Fibroblast of peridontal ligament (primary cell): ENCODE results near the gene CD200R1L.
A peak's percentile ranks its signal among the peaks of the same experiment; 100 is the strongest.
"Not testable (repeated sequence)": the region's sequence is repeated elsewhere in the genome, so short reads cannot be mapped to it uniquely, and the experiment has no call there.

Source experiments
- DNase-seq: peaks from one replicate; pipeline ENCODE4 v3.0.0-alpha.2; 2010; ENCODE audit errors: extremely low read depth

The CD200R1L gene

GRCh38 chr3:112846764-112847163 is at the start of gene CD200R1L:
TSS of gene CD200R1L (minus strand) at chr3:112846864. CDS start at chr3:112829367, 17,497 bp downstream.
- no peak for DNase-seq

DNA sequence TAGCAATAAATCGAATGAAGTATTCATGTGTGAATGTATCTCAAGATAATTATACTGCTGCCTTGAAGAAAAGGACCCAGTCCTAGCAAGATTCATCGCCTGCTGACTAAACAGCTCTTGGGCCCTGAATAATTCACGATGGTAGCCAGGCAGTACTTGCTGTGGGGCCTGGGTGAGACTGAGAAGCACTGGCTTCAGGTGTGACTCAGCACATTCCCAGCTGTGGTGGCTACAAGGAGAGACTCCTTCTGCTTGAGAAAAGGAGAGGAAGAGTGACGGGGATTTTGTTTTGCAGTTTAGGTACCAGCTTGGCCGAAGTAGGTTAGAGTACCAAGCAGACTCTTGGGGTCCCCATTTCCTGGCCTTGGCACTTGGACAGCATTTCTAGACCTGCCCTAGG is 47.6 kb upstream of the CD200R1L start:
- no peak for DNase-seq

GRCh38 chr3:112889357-112889756 is 42.7 kb upstream of the CD200R1L start:
- DNase-seq = no peak

- no peak for DNase-seq
Observed at GRCh38 chr3:112888381-112889085, 41.9 kb upstream of the CD200R1L start.

GRCh38 chr3:112884678-112885290 is 38.1 kb upstream of the CD200R1L start:
- DNase-seq = no peak

DNA sequence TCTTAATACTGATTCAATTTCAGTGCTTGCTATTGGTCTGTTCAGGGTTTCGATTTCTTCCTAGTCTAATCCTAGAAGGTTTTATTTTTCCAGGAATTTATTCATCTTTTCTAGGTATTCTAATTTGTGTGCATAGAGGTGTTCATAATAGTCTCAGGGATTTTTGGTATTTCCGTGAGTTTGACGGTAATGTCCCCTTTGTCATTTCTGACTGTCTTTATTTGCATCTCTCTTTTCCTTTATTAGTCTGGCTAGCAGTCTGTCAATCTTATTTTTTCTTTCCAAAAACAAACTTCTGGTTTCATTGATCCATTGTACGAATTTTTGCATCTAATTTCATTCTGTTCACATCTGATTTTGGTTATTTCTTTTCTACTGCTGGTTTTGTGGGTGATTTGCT is 35.2 kb upstream of the CD200R1L start:
- DNase-seq = no peak

GRCh38 chr3:112875561-112875960 is 28.9 kb upstream of the CD200R1L start:
- no peak for DNase-seq

- no peak for DNase-seq
Observed at GRCh38 chr3:112874725-112875124, 28.1 kb upstream of the CD200R1L start.

- no peak for DNase-seq
Observed at GRCh38 chr3:112873632-112874031, 27.0 kb upstream of the CD200R1L start.

DNA sequence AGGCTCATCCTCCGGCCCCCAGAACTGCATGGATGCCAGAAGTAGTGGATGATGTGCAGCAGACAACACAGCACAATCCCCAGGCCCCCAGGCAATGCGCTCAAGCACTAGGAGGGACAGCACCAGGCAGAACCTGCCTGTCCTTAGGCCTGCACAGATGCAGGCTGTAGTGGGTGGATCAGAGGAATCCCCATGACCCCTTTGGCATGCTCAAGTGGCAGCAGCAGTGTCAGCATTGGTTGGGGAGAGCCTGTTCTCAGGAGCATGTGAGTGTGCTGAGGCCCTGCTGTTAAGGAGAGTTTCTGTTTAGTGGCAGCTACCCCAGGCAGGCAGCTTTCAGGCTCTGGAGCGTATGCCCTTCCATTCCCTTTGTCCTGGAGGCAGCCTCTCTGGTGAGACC is 25.1 kb upstream of the CD200R1L start:
- no peak for DNase-seq

- DNase-seq = no peak
Observed at GRCh38 chr3:112865757-112866156, 19.1 kb upstream of the CD200R1L start.

DNA sequence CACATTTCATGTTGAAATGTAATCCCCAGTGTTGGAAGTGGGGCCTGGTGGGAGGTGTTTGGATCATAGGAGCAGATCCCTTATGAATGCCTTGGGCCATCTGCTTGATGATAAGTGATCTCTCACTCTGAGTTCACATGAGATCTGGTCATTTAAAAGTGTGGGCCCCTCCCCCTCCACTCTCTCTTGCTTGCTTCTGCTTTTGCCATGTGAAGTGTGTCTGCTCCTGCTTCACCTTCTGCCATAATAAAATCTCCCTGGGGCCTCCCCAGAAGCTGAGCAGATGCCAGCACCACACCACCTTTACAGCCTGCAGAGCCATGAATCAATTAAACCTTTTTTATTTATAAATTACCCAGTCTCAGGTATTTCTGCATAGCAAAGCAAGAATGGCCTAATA is 14.2 kb upstream of the CD200R1L start:
- DNase-seq = no peak

GRCh38 chr3:112858410-112859069 is 11.9 kb upstream of the CD200R1L start:
- no peak for DNase-seq

DNA sequence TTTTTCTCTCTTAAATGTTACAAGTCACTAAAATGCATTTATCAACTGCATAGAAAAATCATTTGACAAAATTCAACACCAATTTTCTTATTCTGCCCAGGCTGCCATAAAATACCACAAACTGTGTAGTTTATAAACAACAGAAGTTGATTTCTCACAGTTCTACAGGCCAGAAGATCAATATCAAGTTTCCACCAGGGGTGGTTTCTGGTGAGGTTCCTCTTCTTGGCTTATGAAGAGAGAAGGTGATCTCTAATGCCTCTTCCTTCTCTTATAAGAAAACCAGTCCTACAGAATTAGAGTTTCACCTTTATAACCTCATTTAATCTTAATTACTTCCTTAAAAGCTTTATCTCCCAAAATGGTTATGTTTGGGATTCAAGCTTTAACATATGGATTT is 10.9 kb upstream of the CD200R1L start:
- no peak for DNase-seq

DNA sequence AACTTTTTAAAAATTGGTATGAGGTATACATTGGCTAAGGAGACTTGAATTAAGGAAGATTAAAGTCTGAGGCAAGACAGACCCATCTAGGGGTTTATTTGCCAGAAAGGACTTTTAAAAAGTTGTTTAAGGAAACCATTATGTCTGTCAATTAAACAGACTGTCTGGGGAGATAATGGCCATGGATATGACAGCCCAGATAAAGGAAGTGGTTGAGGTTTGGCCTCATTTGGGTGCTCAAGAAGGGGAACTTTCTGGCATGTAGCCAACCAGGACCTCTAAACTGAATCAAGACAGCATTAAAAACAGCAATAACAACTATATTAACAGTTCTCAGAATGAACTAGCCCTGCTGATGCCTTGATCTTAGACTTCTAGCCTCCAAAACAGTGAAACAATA is 9.9 kb upstream of the CD200R1L start:
- no peak for DNase-seq

GRCh38 chr3:112855883-112856282 is 9.2 kb upstream of the CD200R1L start:
- DNase-seq = no peak

GRCh38 chr3:112855074-112855473 is 8.4 kb upstream of the CD200R1L start:
- DNase-seq = not testable (repeated sequence)

GRCh38 chr3:112848196-112848595 is 1.5 kb upstream of the CD200R1L start:
- DNase-seq = peak; percentile 3

DNA sequence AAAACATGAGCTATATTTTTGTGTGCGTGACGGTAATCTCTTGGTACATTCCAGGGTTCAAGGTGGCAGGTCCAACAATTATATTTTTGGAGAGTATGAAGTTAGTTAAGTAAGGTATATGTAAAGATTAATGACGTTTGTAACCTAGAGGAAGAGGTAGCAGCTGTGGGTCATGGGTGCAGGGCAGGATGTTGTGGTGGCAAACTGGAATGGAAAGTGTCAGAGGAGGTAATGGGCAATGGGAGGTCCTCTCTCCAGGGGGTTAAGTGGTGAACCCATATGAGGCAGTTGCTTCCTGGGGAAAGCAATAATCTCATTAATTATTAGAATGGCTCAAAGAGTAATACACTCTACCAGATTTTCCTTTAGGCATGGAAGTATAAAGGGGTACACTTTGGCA is 1.0 kb upstream of the CD200R1L start:
- no peak for DNase-seq

DNA sequence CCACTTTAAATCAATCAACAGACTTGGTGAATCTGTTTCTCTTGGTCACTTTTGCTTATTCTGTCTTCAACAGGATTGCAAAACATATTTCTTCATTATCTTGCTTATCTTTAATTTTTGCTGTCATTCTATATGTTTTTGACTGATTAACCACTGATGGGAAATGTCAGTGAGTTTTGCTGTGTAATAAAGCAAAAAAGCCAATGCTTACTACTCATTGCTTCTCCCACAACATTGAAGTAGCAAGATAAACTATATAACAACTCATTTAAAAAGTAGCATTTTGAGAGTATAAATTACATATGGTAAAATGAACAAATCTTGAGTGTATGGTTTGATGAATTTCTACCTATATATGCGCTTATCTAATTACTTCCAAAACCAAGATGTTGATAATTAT is 892 bp downstream of the CD200R1L start:
- DNase-seq = no peak

DNA sequence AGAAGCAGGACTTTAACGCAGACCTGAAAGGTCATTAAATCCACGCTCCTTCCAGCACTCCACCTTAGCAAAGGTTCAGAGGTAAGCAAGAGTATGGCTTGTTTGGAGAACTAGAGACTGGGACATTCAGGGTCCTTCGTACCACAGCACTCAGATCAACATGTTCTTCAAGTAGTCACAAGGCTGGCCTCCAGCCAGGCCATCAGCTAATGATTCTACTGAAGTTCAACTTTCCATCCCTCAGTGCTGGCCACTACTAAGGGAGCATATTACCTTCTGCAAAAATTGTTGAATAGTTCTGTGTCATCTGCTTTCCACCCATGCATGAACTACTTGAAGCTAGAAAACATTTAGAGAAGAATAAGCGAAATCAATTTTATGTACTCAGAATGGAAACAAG is 17.6 kb downstream of the CD200R1L start:
- DNase-seq = no peak

GRCh38 chr3:112822064-112823055 is 24.3 kb downstream of the CD200R1L start:
- DNase-seq = peak; percentile 18
